ENCODE data around the gene SFTA2.

The SFTA2 gene

DNA sequence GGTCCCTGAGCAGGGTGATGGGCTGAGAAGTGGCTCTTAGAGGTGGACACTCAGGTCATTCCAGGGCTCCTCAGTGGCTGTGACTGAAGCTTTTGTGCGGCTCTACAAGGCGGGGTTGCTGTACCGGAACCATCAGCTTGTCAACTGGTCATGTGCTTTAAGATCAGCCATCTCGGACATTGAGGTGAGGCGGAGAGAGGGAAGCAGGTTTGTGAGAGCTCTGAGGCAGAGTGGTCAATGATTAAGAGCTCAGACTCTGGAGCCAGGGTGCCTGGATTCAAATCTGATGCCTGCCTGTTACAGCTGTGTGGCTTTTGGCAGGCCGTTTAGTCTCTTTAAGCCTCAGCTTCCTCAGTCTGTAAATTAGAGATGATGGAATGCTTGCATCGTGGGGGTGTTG, 14.9 kb downstream of the SFTA2 start (continued):
- TF ChIP-seq, protein P1, sequence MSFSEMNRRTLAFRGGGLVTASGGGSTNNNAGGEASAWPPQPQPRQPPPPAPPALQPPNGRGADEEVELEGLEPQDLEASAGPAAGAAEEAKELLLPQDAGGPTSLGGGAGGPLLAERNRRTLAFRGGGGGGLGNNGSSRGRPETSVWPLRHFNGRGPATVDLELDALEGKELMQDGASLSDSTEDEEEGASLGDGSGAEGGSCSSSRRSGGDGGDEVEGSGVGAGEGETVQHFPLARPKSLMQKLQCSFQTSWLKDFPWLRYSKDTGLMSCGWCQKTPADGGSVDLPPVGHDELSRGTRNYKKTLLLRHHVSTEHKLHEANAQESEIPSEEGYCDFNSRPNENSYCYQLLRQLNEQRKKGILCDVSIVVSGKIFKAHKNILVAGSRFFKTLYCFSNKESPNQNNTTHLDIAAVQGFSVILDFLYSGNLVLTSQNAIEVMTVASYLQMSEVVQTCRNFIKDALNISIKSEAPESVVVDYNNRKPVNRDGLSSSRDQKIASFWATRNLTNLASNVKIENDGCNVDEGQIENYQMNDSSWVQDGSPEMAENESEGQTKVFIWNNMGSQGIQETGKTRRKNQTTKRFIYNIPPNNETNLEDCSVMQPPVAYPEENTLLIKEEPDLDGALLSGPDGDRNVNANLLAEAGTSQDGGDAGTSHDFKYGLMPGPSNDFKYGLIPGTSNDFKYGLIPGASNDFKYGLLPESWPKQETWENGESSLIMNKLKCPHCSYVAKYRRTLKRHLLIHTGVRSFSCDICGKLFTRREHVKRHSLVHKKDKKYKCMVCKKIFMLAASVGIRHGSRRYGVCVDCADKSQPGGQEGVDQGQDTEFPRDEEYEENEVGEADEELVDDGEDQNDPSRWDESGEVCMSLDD (tag by site-specific recombination; IDR thresholded peaks at IDR 0.05), result no peak
- TF ChIP-seq, protein P2, sequence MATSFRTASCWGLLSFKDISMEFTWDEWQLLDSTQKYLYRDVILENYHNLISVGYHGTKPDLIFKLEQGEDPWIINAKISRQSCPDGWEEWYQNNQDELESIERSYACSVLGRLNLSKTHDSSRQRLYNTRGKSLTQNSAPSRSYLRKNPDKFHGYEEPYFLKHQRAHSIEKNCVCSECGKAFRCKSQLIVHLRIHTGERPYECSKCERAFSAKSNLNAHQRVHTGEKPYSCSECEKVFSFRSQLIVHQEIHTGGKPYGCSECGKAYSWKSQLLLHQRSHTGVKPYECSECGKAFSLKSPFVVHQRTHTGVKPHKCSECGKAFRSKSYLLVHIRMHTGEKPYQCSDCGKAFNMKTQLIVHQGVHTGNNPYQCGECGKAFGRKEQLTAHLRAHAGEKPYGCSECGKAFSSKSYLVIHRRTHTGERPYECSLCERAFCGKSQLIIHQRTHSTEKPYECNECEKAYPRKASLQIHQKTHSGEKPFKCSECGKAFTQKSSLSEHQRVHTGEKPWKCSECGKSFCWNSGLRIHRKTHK (tag by site-specific recombination; IDR thresholded peaks at IDR 0.05), result no peak
- TF ChIP-seq ZNF473 (tag by site-specific recombination; IDR thresholded peaks at IDR 0.05) (no peak), ZNF624 (tag by site-specific recombination; IDR thresholded peaks at IDR 0.05) (no peak), ZNF830 (tag by site-specific recombination; IDR thresholded peaks at IDR 0.05; ENCODE audit: low read depth) (no peak), ZNF24 (tag by site-specific recombination; IDR thresholded peaks at IDR 0.05) (no peak), ZNF777 (tag by site-specific recombination; IDR thresholded peaks at IDR 0.05; ENCODE audit: borderline replicate concordance) (no peak), ZNF707 (tag by site-specific recombination; IDR thresholded peaks at IDR 0.05) (no peak)
- TF ChIP-seq, protein P3, sequence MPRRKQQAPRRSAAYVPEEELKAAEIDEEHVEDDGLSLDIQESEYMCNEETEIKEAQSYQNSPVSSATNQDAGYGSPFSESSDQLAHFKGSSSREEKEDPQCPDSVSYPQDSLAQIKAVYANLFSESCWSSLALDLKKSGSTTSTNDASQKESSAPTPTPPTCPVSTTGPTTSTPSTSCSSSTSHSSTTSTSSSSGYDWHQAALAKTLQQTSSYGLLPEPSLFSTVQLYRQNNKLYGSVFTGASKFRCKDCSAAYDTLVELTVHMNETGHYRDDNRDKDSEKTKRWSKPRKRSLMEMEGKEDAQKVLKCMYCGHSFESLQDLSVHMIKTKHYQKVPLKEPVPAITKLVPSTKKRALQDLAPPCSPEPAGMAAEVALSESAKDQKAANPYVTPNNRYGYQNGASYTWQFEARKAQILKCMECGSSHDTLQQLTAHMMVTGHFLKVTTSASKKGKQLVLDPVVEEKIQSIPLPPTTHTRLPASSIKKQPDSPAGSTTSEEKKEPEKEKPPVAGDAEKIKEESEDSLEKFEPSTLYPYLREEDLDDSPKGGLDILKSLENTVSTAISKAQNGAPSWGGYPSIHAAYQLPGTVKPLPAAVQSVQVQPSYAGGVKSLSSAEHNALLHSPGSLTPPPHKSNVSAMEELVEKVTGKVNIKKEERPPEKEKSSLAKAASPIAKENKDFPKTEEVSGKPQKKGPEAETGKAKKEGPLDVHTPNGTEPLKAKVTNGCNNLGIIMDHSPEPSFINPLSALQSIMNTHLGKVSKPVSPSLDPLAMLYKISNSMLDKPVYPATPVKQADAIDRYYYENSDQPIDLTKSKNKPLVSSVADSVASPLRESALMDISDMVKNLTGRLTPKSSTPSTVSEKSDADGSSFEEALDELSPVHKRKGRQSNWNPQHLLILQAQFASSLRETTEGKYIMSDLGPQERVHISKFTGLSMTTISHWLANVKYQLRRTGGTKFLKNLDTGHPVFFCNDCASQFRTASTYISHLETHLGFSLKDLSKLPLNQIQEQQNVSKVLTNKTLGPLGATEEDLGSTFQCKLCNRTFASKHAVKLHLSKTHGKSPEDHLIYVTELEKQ (tag by site-specific recombination; IDR thresholded peaks at IDR 0.05; ENCODE audit: borderline replicate concordance), result no peak

DNA sequence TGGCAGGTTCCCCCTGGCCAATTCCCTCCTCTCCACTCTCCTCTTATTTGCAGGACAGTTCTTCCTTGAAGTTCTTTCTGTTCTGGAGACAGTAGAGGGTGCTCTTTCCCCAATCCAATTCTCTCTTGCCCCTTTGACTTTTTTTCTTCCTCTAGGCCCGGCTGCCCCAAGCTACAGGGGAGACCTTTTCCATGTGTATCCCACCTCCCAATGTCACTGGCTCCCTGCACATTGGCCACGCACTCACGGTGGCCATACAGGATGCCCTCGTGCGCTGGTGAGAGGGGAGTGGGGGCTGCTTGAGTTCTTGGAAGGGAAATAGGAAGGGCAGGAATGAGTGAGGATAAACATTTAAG, 16.4 kb downstream of the SFTA2 start:
- H3K9me3 ChIP-seq (ENCODE audit: control insufficient read depth, insufficient read depth, low read depth, low read length), result no peaks in the 10 kb centered on the region
- H3K4me1 ChIP-seq (ENCODE audit: control insufficient read depth, insufficient read depth, low read length), result peaks cover 6% of the 10 kb centered on the region
- no peak overlapping the region; the same call in 1 of the 2 replicates for H3K27ac ChIP-seq (ENCODE audit: extremely low read depth, low read depth, low read length)
- peaks cover 35 to 82% of the 10 kb centered on the region in 2 experiments for H3K36me3 ChIP-seq (ENCODE audit: control insufficient read depth in 2 of 2, insufficient read depth in 1 of 2, low read length in 2 of 2)
- TF ChIP-seq, protein P4, sequence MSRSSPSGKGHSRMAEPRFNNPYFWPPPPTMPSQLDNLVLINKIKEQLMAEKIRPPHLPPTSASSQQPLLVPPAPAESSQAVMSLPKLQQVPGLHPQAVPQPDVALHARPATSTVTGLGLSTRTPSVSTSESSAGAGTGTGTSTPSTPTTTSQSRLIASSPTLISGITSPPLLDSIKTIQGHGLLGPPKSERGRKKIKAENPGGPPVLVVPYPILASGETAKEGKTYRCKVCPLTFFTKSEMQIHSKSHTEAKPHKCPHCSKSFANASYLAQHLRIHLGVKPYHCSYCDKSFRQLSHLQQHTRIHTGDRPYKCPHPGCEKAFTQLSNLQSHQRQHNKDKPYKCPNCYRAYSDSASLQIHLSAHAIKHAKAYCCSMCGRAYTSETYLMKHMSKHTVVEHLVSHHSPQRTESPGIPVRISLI (tag by site-specific recombination; IDR thresholded peaks at IDR 0.05), result peak; percentile 69
- 0 out of 2 replicates have a peak, but pooled peaks have one; percentile 18 for TF ChIP-seq IKZF3 (tag by site-specific recombination; IDR thresholded peaks at IDR 0.05)
- TF ChIP-seq ZNF654 (tag by site-specific recombination; IDR thresholded peaks at IDR 0.05; ENCODE audit: low read depth), result peak; percentile 94
- TF ChIP-seq ZNF132 (tag by site-specific recombination; IDR thresholded peaks at IDR 0.05; ENCODE audit: borderline replicate concordance), result no peak
- TF ChIP-seq, protein P5, sequence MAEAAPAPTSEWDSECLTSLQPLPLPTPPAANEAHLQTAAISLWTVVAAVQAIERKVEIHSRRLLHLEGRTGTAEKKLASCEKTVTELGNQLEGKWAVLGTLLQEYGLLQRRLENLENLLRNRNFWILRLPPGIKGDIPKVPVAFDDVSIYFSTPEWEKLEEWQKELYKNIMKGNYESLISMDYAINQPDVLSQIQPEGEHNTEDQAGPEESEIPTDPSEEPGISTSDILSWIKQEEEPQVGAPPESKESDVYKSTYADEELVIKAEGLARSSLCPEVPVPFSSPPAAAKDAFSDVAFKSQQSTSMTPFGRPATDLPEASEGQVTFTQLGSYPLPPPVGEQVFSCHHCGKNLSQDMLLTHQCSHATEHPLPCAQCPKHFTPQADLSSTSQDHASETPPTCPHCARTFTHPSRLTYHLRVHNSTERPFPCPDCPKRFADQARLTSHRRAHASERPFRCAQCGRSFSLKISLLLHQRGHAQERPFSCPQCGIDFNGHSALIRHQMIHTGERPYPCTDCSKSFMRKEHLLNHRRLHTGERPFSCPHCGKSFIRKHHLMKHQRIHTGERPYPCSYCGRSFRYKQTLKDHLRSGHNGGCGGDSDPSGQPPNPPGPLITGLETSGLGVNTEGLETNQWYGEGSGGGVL (tag by site-specific recombination; IDR thresholded peaks at IDR 0.05), result no peak
- TF ChIP-seq, protein P6, sequence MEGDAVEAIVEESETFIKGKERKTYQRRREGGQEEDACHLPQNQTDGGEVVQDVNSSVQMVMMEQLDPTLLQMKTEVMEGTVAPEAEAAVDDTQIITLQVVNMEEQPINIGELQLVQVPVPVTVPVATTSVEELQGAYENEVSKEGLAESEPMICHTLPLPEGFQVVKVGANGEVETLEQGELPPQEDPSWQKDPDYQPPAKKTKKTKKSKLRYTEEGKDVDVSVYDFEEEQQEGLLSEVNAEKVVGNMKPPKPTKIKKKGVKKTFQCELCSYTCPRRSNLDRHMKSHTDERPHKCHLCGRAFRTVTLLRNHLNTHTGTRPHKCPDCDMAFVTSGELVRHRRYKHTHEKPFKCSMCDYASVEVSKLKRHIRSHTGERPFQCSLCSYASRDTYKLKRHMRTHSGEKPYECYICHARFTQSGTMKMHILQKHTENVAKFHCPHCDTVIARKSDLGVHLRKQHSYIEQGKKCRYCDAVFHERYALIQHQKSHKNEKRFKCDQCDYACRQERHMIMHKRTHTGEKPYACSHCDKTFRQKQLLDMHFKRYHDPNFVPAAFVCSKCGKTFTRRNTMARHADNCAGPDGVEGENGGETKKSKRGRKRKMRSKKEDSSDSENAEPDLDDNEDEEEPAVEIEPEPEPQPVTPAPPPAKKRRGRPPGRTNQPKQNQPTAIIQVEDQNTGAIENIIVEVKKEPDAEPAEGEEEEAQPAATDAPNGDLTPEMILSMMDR (tag by site-specific recombination; IDR thresholded peaks at IDR 0.05), result peak; percentile 72
- no peak for TF ChIP-seq ZNF274 (IDR thresholded peaks at IDR 0.05; ENCODE audit: low read length)
- TF ChIP-seq ZNF274 (tag by site-specific recombination; IDR thresholded peaks at IDR 0.05; ENCODE audit: borderline replicate concordance), result no peak
- TF ChIP-seq GLIS2 (tag by site-specific recombination; IDR thresholded peaks at IDR 0.05), result no peak
- H3K4me3 ChIP-seq (ENCODE audit: low read depth, low read length), result no peak overlapping the region
- CTCF ChIA-PET, result interaction anchor here (0.5 to 9.9 kb wide), 45 partner anchors 10 to 424 kb away, joined by 3 to 206 read pairs (median 5); partner anchors contain the start of genes MUCL3 and TCF19
- POLR2A ChIA-PET, result interaction anchor here (0.6 to 2.9 kb wide), 9 partner anchors 11 to 193 kb away, joined by 3 to 24 read pairs (median 4); partner anchors contain the start of genes DDR1 and IER3

All from HEK293 (cell line).